SK-N-SH (cell line): Measurements from ENCODE around the gene VWC2L.

Experiments
- EP300 ChIP-seq, 2 experiments: IDR thresholded peaks; 2 replicates each; pipeline versions ENCODE4 v1.4.0 to v1.6.1; 2012; ENCODE audit warnings: borderline replicate concordance in 1 of 2, low read depth in 1 of 2, low read length in 1 of 2
- FOXM1 ChIP-seq: IDR thresholded peaks from 2 replicates; pipeline ENCODE4 v1.4.0; 2012; ENCODE audit warnings: low read depth, mild to moderate bottlenecking
- POLR2AphosphoS5 ChIP-seq: IDR thresholded peaks from 2 replicates; pipeline ENCODE4 v1.6.1; 2012; ENCODE audit warnings: low read depth, low read length
- TF ChIP-seq, protein P1 (sequence below): IDR thresholded peaks from 2 replicates; pipeline ENCODE4 v1.4.0; 2012; ENCODE audit warnings: low read depth, borderline replicate concordance
- TF ChIP-seq, protein P2 (sequence below): IDR thresholded peaks from 2 replicates; pipeline ENCODE4 v1.4.0; 2012; ENCODE audit warnings: low read depth
- TF ChIP-seq, protein P3 (sequence below): fragments of 200-600 bp; sonication (generic); IDR thresholded peaks from 2 replicates; pipeline ENCODE4 v1.6.1; 2017; ENCODE audit warnings: antibody characterized with exemption, mild to moderate bottlenecking, moderate library complexity

DNA sequence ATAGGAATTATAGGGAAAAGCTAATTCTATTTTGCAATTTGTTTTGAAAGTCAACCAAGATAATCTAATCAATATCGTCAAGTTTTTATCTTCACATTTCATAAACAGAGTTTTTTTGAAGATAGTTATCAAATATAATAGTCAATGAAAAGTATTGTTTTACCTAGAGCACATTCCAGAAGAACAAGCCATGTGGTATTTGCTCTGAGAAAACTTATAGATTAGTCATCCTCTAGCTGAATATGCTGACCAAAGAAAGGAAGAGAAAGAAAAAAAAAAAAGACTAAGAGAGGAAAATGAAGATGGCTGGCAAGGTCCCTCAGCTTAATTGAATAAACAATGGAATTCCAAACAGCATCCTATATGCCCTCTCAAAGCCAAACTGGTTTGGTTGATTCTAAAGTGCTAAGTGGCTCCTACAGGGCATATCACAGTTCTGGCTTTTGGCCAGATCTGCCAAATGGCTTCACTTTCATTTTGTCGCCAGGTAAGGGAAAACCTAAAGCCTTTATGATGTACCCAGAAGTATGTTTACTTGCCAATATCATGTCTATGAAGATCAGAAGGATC, 132.6 kb downstream of the VWC2L start:
- TF ChIP-seq, protein P1, sequence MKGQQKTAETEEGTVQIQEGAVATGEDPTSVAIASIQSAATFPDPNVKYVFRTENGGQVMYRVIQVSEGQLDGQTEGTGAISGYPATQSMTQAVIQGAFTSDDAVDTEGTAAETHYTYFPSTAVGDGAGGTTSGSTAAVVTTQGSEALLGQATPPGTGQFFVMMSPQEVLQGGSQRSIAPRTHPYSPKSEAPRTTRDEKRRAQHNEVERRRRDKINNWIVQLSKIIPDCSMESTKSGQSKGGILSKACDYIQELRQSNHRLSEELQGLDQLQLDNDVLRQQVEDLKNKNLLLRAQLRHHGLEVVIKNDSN: no peak
- TF ChIP-seq, protein P2, sequence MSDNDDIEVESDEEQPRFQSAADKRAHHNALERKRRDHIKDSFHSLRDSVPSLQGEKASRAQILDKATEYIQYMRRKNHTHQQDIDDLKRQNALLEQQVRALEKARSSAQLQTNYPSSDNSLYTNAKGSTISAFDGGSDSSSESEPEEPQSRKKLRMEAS: no peak
- TF ChIP-seq, protein P3, sequence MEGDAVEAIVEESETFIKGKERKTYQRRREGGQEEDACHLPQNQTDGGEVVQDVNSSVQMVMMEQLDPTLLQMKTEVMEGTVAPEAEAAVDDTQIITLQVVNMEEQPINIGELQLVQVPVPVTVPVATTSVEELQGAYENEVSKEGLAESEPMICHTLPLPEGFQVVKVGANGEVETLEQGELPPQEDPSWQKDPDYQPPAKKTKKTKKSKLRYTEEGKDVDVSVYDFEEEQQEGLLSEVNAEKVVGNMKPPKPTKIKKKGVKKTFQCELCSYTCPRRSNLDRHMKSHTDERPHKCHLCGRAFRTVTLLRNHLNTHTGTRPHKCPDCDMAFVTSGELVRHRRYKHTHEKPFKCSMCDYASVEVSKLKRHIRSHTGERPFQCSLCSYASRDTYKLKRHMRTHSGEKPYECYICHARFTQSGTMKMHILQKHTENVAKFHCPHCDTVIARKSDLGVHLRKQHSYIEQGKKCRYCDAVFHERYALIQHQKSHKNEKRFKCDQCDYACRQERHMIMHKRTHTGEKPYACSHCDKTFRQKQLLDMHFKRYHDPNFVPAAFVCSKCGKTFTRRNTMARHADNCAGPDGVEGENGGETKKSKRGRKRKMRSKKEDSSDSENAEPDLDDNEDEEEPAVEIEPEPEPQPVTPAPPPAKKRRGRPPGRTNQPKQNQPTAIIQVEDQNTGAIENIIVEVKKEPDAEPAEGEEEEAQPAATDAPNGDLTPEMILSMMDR: no peak
- no peak for TF ChIP-seq EP300 (IDR thresholded peaks at IDR 0.05; ENCODE audit: borderline replicate concordance in 1 of 2, low read depth in 1 of 2, low read length in 1 of 2)
- TF ChIP-seq POLR2AphosphoS5: no peak
- TF ChIP-seq FOXM1: no peak
